ENCODE results near the gene MYOZ1. TPM values are rescaled to one million over a fixed set of nuclear protein-coding genes. Genes with fewer than 3 reads are reported as not detected.

MYOZ1 gene
- total RNA-seq, 1 experiment from 2014 or later, result 2.4 TPM

GRCh38 chr10:73625004-73625883 lies 16.0 kb downstream of the MYOZ1 start:
- Histone ChIP-seq H2AK5ac (ENCODE audit: insufficient read length, low read length) (no peak overlapping the region), H4K20me1 (ENCODE audit: control insufficient read depth, insufficient read depth, insufficient read length) (no peaks in the 10 kb centered on the region), H2BK15ac (ENCODE audit: low read depth, low read length) (no peak overlapping the region), H3K9ac (ENCODE audit: extremely low read depth, insufficient read length, low read length) (peak overlapping the region; percentile 80), H3K79me1 (ENCODE audit: insufficient read depth, low read depth, low read length, poor library complexity, severe bottlenecking) (peaks cover 2% of the 10 kb centered on the region), H2BK20ac (ENCODE audit: low read depth, low read length, poor library complexity, severe bottlenecking) (no peak overlapping the region), H3K4me1 (ENCODE audit: insufficient read depth, low read length) (no peaks in the 10 kb centered on the region), H2AFZ (ENCODE audit: low read length) (peak overlapping the region; percentile 57), H2BK12ac (ENCODE audit: insufficient read length, low read depth, low read length) (no peak overlapping the region), H3K27ac (ENCODE audit: insufficient read length, low read depth, low read length) (peak overlapping the region; percentile 33), H2BK120ac (ENCODE audit: low read depth, low read length, poor library complexity, severe bottlenecking) (no peak overlapping the region), H3K23me2 (ENCODE audit: insufficient read length, low read depth, low read length, poor library complexity, severe bottlenecking) (no peaks in the 10 kb centered on the region), H4K8ac (replicated peaks; ENCODE audit: insufficient read length, low read depth, low read length) (no peak overlapping the region), H3K4ac (ENCODE audit: low read depth, low read length) (no peak overlapping the region), H3K18ac (ENCODE audit: insufficient read length, low read depth, low read length) (peak overlapping the region; percentile 49), H3K79me2 (ENCODE audit: insufficient read depth, low read length) (no peaks in the 10 kb centered on the region; the same call in 1 of the 2 replicates), H3K4me2 (ENCODE audit: insufficient read depth, insufficient read length, low read length) (peak overlapping the region; percentile 59), H4K91ac (ENCODE audit: insufficient read length, low read depth, low read length) (no peak overlapping the region), H3K27me3 (ENCODE audit: insufficient read depth, low read length) (no peaks in the 10 kb centered on the region), H3K23ac (ENCODE audit: insufficient read length, low read depth, low read length) (no peak overlapping the region), H2BK5ac (ENCODE audit: insufficient read length, low read length) (no peak overlapping the region), H3K56ac (ENCODE audit: insufficient read length, low read depth, low read length) (no peak overlapping the region), H3T11ph (ENCODE audit: low read length) (no peak overlapping the region), H3K9me3 (ENCODE audit: control insufficient read depth, low read depth, low read length) (no peaks in the 10 kb centered on the region), H3K14ac (ENCODE audit: insufficient read depth, low read length) (peak overlapping the region; percentile 72; the same call in 1 of the 2 replicates), H4K5ac (ENCODE audit: insufficient read length, low read depth, low read length) (no peak overlapping the region)
- Mint-ChIP-seq H3K27me3 (ENCODE audit: low read depth) (no peaks in the 10 kb centered on the region), H3K9me3 (no peaks in the 10 kb centered on the region; a peak in 1 of 5 replicates), H3K36me3 (ENCODE audit: insufficient read depth in 1 of 3, low read depth in 3 of 3) (peaks cover 0 to 6% (median 0%) of the 10 kb centered on the region in 3 experiments; a peak in 2 of 7 replicates), H3K27ac (peak overlapping the region; percentile 99), H3K4me3 (peak overlapping the region; percentile 98), H3K4me1 (peaks cover 14 to 17% of the 10 kb centered on the region in 2 experiments)
- no CpG with 5 or more reads among the region's 46 CpGs for WGBS (ENCODE audit: extremely low coverage, insufficient read length, low lambda C conversion rate)
- peak; percentile 71 for DNase-seq
- no peak for TF ChIP-seq CTCF (conservative IDR thresholded peaks at IDR 0.05)
